GM20431 (cell line): Measurements from ENCODE around the gene NRCAM.
"Not testable (repeated sequence)": the region's sequence is repeated elsewhere in the genome, so short reads cannot be mapped to it uniquely, and the experiment has no call there.

Source experiments
- in situ Hi-C: fragments of 300-500 bp; cut with MseI, MboI; formaldehyde crosslinking; loops from one replicate; pipeline ENCODE4 v1.15.0; 2020; ENCODE audit warnings: low sequenced_read_pairs; ENCODE audit not compliant: unreplicated experiment

Gene NRCAM

GRCh38 chr7:108455998-108456677 is at the start of gene NRCAM:
TSS of gene NRCAM (minus strand) at chr7:108456436. CDS start at chr7:108240064, 216,372 bp downstream.
- in situ Hi-C loops, result loop anchor here (25.0 kb wide), 1 partner anchor 269 kb away; no protein-coding TSS in a partner anchor

- in situ Hi-C loops, result not testable (repeated sequence)
These were observed 48.3 kb upstream of the NRCAM start for GRCh38 chr7:108504576-108504975.

GRCh38 chr7:108503112-108504026 is 47.1 kb upstream of the NRCAM start:
- in situ Hi-C loops, result no loop called here

GRCh38 chr7:108499566-108499965 is 43.3 kb upstream of the NRCAM start:
- in situ Hi-C loops, result no loop called here

GRCh38 chr7:108498481-108498880 is 42.2 kb upstream of the NRCAM start:
- in situ Hi-C loops, result no loop called here

GRCh38 chr7:108497082-108497725 is 41.0 kb upstream of the NRCAM start:
- in situ Hi-C loops, result no loop called here

GRCh38 chr7:108492742-108493141 is 36.5 kb upstream of the NRCAM start:
- in situ Hi-C loops, result no loop called here

GRCh38 chr7:108488768-108489538 is 32.7 kb upstream of the NRCAM start:
- in situ Hi-C loops, result no loop called here

GRCh38 chr7:108487646-108488045 is 31.4 kb upstream of the NRCAM start:
- in situ Hi-C loops, result no loop called here

- in situ Hi-C loops, result no loop called here
These were observed 30.2 kb upstream of the NRCAM start for GRCh38 chr7:108486291-108486966.

GRCh38 chr7:108484137-108484536 is 27.9 kb upstream of the NRCAM start:
- in situ Hi-C loops, result no loop called here

- in situ Hi-C loops, result no loop called here
These were observed 24.1 kb upstream of the NRCAM start for GRCh38 chr7:108480311-108480710.

- in situ Hi-C loops, result no loop called here
These were observed 23.5 kb upstream of the NRCAM start for GRCh38 chr7:108479751-108480150.

GRCh38 chr7:108479118-108479517 is 22.9 kb upstream of the NRCAM start:
- in situ Hi-C loops, result no loop called here

- in situ Hi-C loops, result loop anchor here (25.0 kb wide), 1 partner anchor 281 kb away; no protein-coding TSS in a partner anchor
These were observed 12.0 kb upstream of the NRCAM start for GRCh38 chr7:108468246-108468645.

GRCh38 chr7:108467391-108467790 is 11.2 kb upstream of the NRCAM start:
- in situ Hi-C loops, result loop anchor here (25.0 kb wide), 1 partner anchor 280 kb away; no protein-coding TSS in a partner anchor

- in situ Hi-C loops, result loop anchor here (25.0 kb wide), 1 partner anchor 279 kb away; no protein-coding TSS in a partner anchor
These were observed 10.1 kb upstream of the NRCAM start for GRCh38 chr7:108466322-108466721.

- in situ Hi-C loops, result loop anchor here (25.0 kb wide), 1 partner anchor 277 kb away; no protein-coding TSS in a partner anchor
These were observed 8.5 kb upstream of the NRCAM start for GRCh38 chr7:108464743-108465142.

GRCh38 chr7:108463613-108464012 is 7.4 kb upstream of the NRCAM start:
- in situ Hi-C loops, result loop anchor here (25.0 kb wide), 1 partner anchor 276 kb away; no protein-coding TSS in a partner anchor
